Smooth muscle cell of the brain vasculature (primary cell): ENCODE measurements around the gene NDC80.
"Not testable (repeated sequence)": the region's sequence is repeated elsewhere in the genome, so short reads cannot be mapped to it uniquely, and the experiment has no call there.

ENCODE experiments used
- DNase-seq: peaks from one replicate; pipeline ENCODE4 v3.0.0-alpha.2; 2012; ENCODE audit warnings: low read depth, low spot score

The NDC80 gene

GRCh38 chr18:2625217-2625616 is 53.9 kb downstream of the NDC80 start:
- no peak for DNase-seq

GRCh38 chr18:2627821-2628276 is 56.5 kb downstream of the NDC80 start:
- DNase-seq = no peak

- DNase-seq = no peak
Observed at GRCh38 chr18:2629003-2629402, 57.6 kb downstream of the NDC80 start.

GRCh38 chr18:2635586-2635985 is 64.2 kb downstream of the NDC80 start:
- no peak for DNase-seq

- no peak for DNase-seq
Observed at GRCh38 chr18:2636126-2636631, 64.8 kb downstream of the NDC80 start.

- no peak for DNase-seq
Observed at GRCh38 chr18:2641638-2642037, 70.3 kb downstream of the NDC80 start.

GRCh38 chr18:2642771-2643170 is 71.4 kb downstream of the NDC80 start:
- no peak for DNase-seq

- DNase-seq = no peak
Observed at GRCh38 chr18:2644535-2644934, 73.2 kb downstream of the NDC80 start.

- no peak for DNase-seq
Observed at GRCh38 chr18:2651981-2652380, 80.6 kb downstream of the NDC80 start.

GRCh38 chr18:2653467-2653866 is 82.1 kb downstream of the NDC80 start:
- DNase-seq = no peak

GRCh38 chr18:2654169-2654927 is 83.0 kb downstream of the NDC80 start:
- DNase-seq = no peak

GRCh38 chr18:2654928-2655177 is 83.5 kb downstream of the NDC80 start:
- no peak for DNase-seq

- no peak for DNase-seq
Observed at GRCh38 chr18:2655178-2655953, 84.0 kb downstream of the NDC80 start, which contains the start of gene SMCHD1. TSS of gene SMCHD1 (plus strand) at chr18:2655726. CDS start at chr18:2656076, 350 bp downstream.

- DNase-seq = no peak
Observed at GRCh38 chr18:2655954-2656236, 84.5 kb downstream of the NDC80 start.

- DNase-seq = no peak
Observed at GRCh38 chr18:2656237-2656980, 85.1 kb downstream of the NDC80 start.

- DNase-seq = no peak
Observed at GRCh38 chr18:2656981-2657512, 85.7 kb downstream of the NDC80 start.

GRCh38 chr18:2657788-2658458 is 86.6 kb downstream of the NDC80 start:
- no peak for DNase-seq

GRCh38 chr18:2660849-2661248 is 89.5 kb downstream of the NDC80 start:
- DNase-seq = not testable (repeated sequence)

- DNase-seq = not testable (repeated sequence)
Observed at GRCh38 chr18:2662288-2662687, 90.9 kb downstream of the NDC80 start.

- DNase-seq = no peak
Observed at GRCh38 chr18:2662990-2663389, 91.6 kb downstream of the NDC80 start.
